C4-2B (cell line): ENCODE data around the gene ZP2.

Experiments used
- CTCF ChIP-seq: fragments of 450-650 bp; conservative IDR thresholded peaks from 2 replicates; pipeline ENCODE4 v1.5.1; 2017; ENCODE audit warnings: mild to moderate bottlenecking
- ZFX ChIP-seq: fragments of 450-650 bp; IDR thresholded peaks from 2 replicates; pipeline ENCODE4 v1.6.1; 2017

GRCh38 chr16:21169249-21169981 is 42.0 kb downstream of the ZP2 start:
- no peak for TF ChIP-seq CTCF
- no peak for TF ChIP-seq ZFX
